ENCODE measurements around the gene FSTL4.

FSTL4 gene

DNA sequence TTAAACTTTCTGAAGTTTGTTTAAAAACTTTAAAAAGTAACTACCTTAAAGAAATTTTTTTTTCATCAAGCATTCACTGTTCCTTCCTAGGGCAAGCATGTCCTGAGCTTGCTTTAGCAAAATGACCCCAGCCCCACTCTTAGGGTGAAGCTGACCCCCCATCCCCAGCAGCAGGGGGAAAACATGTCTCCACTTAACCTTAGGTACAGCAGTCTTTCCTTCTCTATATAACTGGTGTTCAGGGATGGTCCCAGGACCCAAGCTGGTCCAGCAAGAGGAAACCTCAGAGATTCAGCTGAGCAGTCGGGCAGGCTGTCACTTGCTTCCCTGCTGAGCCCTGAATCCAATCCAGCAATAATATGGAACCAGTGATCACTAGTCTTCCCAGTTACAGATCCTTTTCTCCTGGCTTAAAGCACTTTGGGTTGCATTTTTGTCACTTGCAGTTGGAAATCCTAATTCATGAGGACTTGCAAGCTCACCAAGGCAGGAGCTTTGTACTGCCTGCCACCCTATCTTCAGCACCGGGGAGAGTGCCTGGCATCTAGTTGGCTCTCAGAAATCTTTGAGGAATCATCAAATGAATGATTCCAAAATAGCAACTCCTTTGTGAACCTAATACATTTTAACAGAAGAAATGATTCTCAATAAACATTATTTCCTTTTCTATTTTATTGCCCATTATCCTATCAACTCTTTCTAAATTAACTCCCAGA is 91.2 kb downstream of the FSTL4 start:
- in situ Hi-C loops (cut with HindIII; ENCODE audit: low sequenced_read_pairs), result no loop called here

DNA sequence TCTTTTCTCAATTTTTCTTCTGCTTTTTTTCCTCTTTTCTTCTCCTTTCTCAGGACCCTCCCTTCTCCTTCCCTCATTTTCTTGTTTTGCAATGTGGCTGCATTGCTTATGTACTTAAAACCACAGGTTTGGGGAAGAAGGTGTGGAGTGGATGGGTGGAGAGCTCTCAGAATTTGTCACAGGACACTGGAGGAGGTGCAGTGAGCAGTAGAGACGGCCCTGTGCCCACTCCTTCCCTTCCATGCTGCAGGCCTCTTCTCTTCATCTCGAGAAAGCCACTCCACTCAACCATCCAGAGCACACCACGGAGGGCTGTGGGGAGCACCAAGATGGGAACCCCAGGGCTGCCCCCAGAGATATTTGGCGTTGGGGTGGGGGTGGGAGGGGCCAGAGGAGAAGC is 92.3 kb downstream of the FSTL4 start:
- in situ Hi-C loops (cut with HindIII; ENCODE audit: low sequenced_read_pairs), result no loop called here

DNA sequence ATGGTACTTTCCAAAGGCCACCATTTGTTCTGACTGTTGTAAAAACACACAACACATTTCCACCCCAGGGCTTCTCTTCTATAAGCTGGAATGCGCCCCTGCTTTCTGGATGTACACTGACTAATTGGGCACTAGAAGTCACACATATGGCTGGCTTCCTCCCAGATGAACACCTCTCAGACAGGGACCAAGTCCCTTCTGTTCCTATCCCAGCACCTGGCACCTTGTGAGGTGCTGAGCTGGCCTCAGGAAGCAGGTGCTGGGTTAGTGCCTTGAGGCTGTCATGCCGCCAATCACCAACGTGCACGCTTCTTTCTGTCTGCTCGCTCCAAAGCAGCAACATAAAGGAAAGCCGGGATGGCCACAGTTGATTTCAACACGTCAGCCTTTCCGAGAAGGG is 93.2 kb downstream of the FSTL4 start:
- in situ Hi-C loops (cut with HindIII; ENCODE audit: low sequenced_read_pairs), result no loop called here

DNA sequence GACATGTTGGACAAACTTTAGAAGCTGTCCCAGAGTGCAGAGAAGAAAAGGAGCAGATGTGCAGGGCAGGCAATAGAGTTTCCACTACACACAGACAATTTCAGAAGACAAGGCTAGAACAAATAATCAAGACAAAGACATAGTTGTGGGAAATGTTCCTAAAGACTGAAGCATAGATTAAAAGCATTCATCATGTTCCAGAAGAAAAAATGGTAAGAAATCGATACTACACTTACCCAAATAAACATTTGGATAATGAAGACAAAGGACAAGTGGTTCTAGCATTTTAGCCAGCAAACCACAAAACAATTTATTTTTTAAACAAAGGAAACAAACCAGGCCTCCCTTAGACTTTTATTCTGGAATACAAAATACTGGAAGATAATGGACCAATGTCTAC is 97.9 kb downstream of the FSTL4 start:
- in situ Hi-C loops (cut with HindIII; ENCODE audit: low sequenced_read_pairs), result no loop called here

DNA sequence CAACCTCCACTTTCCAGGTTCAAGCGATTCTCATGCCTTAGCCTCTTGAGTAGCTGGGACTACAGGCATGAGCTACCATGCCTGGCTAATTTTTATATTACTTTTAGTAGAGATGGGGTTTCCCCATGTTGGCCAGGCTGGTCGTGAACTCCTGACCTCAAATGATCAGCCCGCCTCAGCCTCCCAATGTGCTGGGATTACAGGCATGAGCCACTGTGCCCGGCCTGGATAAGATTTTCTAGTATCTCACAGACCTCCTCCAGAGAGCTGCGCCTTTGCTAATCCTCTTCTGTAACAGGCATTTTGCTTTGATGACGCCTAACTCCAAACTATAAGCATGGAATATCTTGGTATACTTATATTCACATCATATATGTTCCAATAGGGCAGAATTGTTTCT is 99.4 kb downstream of the FSTL4 start:
- in situ Hi-C loops (cut with HindIII; ENCODE audit: low sequenced_read_pairs), result no loop called here

DNA sequence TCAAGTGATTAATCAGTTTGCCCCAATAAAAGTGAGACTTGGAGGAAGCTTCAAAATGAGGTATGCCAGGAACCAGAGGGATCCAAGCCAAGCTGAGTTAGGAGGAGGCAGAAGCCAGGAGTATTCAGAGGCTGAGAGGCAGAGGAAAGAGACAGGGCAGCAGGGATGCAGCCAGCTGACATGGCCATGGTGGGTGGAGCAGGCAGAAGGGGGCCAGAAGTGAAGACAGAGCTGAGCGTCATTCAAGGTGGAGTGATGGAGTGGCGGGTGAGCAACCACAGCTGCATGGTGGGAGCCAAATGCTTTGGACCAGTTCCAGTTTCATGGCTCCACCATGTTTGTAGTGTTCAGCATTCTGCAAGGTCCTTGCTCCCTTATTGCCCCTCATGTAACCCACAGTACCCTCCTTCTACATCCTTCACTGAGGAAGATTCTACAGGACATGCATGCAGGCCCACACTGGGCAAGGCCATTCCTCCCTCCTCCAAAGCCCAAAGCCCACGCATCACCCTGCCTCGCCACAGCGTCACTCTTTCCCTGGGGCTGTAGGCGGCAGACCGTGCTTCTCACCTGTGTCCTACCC is 100.6 kb downstream of the FSTL4 start:
- in situ Hi-C loops (cut with HindIII; ENCODE audit: low sequenced_read_pairs), result no loop called here

DNA sequence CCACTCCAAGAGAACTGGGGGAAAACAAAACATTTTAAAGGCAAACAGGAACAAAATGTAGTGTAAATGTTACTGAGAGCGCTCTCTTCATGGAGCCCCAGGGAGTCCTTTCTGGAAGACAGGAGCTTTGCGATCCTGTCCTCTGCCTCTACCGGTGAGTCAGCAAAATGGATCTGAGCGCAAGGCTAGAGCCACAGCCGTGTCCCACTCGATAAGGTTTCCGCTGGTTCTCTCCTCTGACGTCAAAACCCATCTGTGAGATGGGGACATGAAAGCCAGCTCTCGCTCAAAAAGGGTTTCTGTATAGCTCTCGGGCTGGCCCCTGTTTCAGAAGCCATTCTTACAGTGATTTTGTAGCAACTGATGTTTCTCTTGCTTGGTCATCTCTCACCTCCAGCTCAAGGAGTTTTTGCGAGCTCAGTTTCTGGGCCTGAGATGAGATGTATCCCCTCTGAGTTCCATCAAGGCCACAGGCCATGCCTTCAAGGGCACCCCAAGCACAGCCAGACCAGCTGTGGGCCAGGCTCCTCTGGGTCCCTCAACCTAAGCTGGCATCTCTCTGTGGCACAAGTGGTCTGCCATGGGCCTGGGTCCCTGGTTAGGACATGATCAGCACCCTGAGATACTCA is 101.6 kb downstream of the FSTL4 start:
- in situ Hi-C loops (cut with HindIII; ENCODE audit: low sequenced_read_pairs), result no loop called here

DNA sequence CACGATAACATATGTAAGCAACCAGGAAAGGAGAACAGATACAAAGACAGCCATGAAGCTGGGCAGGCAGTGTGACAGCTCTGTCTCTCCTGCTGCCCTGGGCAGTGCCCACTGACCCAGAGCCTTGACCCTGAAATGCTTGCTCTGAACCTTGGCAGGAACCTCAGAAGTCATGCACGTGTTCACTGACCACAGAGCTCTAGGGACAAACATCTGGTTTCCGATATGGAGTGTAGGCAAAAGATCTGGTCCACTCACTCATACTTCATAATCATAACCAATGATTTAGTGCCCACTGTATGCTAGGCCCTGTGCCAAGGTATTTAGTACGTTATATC is 102.6 kb downstream of the FSTL4 start:
- in situ Hi-C loops (cut with HindIII; ENCODE audit: low sequenced_read_pairs), result no loop called here

DNA sequence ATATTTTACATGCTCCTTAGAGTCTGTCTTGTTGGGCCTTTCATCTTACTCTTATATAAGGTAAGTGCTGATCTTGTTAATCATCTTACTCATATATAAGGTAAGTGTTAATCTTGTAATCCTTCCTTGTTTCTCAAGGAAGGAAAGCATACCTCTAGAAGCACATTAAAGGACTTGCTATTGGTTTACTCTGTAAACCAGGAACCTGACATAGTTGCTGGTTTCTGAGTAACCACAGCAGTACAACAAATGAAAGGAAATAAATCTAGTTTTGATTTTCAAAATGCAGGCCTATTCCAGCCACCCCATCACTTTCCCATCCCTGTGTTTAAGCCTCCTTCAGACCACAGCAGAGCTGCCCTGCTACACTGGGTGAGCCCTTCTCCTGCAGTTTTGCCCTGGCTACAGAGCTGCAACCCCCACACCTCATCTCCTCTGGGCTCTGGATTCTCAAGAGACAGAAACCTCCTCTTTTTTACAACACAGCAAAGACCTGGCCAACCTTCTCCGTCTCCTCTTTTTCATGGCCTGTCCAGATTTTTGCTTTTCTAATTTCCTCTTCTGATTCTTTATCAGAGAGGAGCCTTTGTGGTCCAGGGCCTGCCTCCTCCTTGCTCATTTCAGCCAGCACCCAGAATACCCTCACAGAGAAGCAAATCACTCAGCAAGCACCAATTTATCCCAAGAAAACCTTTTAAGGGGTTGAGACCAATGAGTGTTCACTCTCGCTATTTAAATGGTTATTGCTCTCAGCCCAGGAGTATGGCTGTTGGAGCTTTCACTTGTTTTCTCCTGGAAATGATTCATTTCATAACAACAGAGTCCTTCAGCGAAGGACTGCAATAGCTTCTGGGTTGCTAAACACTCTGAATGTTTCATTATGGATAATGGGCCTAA is 103.2 kb downstream of the FSTL4 start:
- in situ Hi-C loops (cut with HindIII; ENCODE audit: low sequenced_read_pairs), result no loop called here

DNA sequence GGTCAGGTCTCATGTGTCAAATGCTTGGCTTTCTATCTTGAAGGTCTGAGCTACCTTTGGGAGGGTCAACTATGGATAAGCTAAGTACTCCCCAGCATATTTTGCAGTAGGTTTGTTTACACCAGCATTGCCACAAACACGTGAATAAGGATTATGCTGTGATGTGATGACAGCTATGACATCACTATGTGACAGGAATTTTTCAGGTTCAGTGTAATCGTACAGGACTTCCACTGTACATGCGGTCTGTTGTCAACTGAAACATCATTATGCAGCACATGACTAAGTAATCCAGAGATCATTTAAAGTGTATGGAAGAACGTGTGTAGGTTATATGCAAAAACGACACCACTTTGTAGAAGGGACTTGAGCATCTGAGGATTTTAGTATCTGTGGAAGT is 104.0 kb downstream of the FSTL4 start:
- in situ Hi-C loops (cut with HindIII; ENCODE audit: low sequenced_read_pairs), result no loop called here

DNA sequence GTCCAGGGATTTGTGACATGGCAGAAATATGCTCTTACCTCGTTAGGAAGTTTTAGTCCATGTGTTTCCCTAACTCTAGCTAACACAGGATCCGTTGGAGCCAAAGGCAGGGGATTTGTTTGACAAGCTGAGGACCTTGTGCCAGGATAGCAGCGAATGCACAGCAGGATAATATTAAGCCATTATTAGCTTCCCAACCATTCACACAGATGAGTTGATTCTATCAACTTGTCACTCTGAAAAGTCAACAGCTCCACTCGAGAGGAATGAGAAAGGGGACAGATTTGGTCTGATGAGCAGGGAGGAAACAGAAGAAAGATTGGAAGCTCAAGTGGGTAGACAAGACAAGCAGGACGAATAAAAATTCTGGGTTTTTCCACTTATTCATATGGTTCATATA is 106.2 kb downstream of the FSTL4 start:
- in situ Hi-C loops (cut with HindIII; ENCODE audit: low sequenced_read_pairs), result no loop called here

DNA sequence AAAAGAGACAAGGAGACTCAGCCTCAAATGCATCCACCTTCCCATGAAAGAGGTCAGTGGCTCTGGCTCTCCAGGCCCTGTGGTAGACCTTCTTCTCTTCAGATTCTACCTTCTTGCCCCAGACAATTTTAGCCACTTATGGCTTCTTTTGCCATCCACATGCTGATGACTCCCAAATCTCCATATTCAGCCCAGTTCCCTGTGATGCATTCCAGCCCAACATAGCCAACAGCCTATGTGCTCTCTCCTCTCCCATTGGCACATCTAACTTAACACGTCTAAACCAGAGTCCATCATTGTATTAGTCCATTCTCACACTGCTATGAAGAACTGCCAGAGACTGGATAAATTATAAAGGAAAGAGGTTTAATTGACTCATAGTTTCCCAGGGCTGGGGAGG is 108.8 kb downstream of the FSTL4 start:
- in situ Hi-C loops (cut with HindIII; ENCODE audit: low sequenced_read_pairs), result no loop called here

DNA sequence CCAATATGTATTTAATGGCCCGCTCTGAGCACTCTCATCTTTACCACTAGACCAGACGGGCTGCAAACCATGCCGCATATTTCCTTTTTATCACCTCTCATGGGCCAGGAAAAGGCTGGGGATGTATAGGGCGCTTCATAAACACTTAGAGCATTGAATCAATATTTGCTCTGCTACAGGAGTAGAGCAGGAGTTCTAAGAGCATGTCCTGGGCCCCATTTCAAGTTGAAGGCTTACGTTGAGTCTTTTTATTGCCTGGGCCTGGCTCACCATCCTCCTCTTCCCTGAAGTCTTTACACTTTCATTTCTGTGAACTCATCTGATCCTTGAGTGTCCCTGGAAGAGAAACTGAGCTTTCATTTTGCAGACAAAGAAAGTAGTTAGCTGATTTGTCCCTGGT is 112.4 kb downstream of the FSTL4 start:
- in situ Hi-C loops (cut with HindIII; ENCODE audit: low sequenced_read_pairs), result no loop called here

DNA sequence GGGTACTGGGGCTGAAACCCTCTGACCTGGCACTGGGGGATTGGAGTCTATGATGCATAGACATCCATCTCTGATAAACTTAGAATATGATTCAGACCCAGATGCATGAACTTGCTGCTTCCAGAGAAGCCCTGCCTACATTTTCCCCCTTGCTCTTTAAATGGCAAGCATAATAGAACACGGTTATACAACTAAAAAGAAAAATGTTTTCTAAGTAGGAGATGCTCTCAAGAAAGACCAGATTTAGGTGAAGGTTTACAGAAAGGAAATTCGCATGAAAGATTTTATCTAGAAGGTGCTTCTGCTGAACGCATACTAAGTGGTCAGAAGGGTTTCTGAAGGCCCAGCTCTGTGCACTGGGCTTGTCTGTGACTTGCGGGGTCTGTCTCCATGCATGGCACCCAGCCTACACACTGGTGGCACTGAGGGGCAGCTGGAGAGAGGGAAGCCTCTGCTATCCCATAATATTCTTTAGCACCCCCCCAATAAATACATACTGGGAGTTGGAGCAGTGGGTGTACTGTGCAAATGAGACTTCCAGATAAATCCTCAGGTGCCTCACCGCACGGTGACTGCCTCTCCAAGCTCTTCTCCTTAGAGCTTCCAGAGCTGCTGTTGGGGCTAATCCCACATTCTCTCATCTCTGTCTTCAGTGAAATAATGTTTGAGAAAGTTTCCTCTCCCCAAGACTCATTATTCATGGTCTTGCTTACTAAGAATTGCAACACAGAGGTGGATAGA is 114.6 kb downstream of the FSTL4 start:
- in situ Hi-C loops (cut with HindIII; ENCODE audit: low sequenced_read_pairs), result no loop called here

DNA sequence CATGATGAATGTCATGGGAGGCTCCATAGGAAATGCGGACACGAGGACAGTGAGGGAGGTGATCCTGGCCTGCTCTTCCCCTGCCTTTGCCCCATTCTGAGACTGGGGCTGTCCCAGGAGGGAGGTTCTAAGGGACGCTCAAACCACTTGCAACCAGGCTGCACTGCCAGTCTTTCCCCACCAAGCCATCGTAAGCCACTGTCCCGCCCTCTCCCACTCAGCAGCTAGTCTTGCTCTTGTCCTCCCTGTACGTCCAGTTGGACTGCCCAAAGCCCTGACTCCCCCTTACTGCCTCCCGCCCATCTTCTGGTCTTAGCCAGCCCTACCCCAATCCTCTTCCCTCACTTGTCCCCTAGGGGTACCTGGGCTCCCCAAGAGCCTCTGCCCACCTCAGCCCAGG is 115.7 kb downstream of the FSTL4 start:
- in situ Hi-C loops (cut with HindIII; ENCODE audit: low sequenced_read_pairs), result no loop called here

DNA sequence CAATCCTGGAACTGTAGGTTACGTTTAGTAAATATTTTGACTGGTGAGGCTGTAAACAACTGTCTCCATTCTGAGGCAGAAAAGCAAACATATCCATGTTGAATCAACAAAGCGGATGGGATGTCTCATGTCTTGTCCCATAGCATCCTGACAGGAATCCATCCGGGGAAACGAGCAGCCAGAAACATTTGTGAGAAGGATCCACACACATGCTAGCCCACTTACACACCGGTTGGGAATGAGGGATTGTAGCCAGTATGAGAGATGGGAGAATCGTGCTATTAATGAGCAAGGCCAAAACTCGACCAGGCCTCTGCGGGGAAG is 117.5 kb downstream of the FSTL4 start:
- in situ Hi-C loops (cut with HindIII; ENCODE audit: low sequenced_read_pairs), result no loop called here

DNA sequence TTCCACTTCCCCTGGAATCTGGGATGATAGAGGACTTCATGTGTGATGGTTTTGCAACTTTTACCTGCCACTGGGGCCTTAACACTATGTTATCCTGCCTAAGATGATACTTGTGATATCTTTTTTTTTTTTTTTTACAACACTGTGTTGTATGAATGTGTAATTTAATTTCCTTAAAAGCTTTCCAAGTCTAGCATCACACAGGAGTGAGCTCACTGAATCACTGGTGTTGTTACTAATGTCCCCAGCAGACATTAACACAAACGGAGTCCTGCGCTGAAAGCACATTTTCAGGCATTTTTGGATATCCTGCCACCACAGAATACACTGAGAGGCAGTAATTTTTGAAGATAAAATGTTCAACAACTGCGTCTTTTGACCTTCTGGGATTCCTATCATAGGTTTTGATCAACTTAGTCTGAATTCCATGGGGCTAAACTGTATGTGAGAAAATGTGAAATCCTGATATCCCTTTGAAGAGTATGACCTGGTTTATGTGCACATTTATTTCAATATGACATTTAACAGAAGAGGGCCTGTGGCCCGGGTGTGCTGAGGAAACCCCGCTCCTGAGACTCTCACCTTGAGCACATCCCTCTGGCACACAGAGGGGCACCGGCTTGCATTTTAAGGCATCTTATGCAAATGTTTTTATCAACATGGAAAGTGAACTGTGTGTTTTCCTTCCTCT is 118.0 kb downstream of the FSTL4 start:
- in situ Hi-C loops (cut with HindIII; ENCODE audit: low sequenced_read_pairs), result no loop called here

DNA sequence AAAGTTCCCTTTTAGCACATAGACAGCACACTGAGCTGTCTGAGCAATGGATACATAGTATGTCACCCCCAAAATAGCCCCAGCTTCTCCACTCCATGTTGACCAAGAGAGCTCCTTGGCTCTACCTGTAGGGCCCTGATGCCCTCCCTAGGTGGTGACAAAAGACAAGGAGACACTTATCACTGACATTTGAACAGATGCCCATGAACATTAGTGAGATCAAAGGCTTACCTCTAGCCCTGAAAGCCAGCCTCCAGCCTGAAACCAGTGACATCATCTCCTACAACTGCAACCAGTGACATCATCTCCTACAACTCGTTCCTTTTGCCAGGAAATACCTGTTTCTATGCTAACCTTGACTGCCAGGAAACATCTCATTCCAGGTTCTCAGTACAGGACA is 122.7 kb downstream of the FSTL4 start:
- in situ Hi-C loops (cut with HindIII; ENCODE audit: low sequenced_read_pairs), result no loop called here

DNA sequence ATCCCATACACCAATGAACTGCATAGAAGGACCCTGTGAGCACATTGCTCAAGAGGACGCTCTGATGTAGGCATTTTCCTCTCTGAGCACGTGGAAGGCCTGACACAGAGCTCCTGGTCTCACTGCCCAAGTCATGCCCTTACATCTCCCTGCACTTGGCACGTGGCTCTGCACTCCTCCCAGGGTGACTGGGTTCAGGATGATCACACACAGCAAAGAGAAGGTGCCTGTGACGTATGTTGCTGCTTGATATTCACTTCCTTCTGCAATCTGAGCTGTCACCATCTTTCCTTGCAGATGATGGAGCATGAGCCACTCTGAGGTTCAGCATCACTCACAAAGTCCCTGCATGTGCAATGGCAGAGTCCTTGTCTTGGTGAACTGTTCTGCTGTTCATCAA is 125.2 kb downstream of the FSTL4 start:
- in situ Hi-C loops (cut with HindIII; ENCODE audit: low sequenced_read_pairs), result no loop called here

DNA sequence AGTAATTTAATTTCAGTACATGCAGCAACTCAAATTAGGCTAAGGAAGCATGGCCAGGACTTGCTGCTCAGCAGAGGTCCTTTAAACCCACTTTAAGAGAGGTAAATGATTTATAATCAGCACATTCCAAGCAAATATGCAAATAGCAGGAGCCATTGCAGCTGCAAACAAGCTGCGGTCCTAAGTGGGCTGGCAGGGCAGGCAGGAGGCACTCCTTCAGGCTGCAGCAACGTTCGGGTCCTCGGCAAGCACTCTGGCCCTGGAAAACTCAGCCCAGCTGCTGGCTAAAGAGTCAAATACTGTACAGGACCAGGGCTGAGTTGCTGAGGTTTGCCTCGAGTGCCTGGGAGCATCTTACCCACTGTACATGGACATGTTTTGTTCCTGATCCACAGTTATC is 126.9 kb downstream of the FSTL4 start:
- in situ Hi-C loops (cut with HindIII; ENCODE audit: low sequenced_read_pairs), result no loop called here

Measured in endothelial cell of hepatic sinusoid (primary cell).